DMS53 (cell line): ENCODE data around the gene ASB18.
A peak's percentile ranks its signal among the peaks of the same experiment; 100 is the strongest.

Experiments used
- DNase-seq: peaks from one replicate; lab custom pipeline; 2025; lab: John Stamatoyannopoulos, UW

ASB18 gene

GRCh38 chr2:236163471-236164200 lies 100.6 kb downstream of the ASB18 start:
- peak; percentile 49 for DNase-seq

- DNase-seq: peak; percentile 26
Measured at GRCh38 chr2:236162882-236163470, 101.2 kb downstream of the ASB18 start.

- DNase-seq: no peak
Measured at GRCh38 chr2:236162031-236162845, 102.0 kb downstream of the ASB18 start.

- no peak for DNase-seq
Measured at GRCh38 chr2:236161531-236161930, 102.7 kb downstream of the ASB18 start.

- DNase-seq: no peak
Measured at GRCh38 chr2:236161082-236161462, 103.1 kb downstream of the ASB18 start.

GRCh38 chr2:236160366-236161081 lies 103.7 kb downstream of the ASB18 start:
- no peak for DNase-seq

GRCh38 chr2:236159778-236160170 lies 104.4 kb downstream of the ASB18 start:
- DNase-seq: no peak

- no peak for DNase-seq
Measured at GRCh38 chr2:236158969-236159777, 105.0 kb downstream of the ASB18 start.

GRCh38 chr2:236157815-236158498 lies 106.2 kb downstream of the ASB18 start:
- DNase-seq: no peak

GRCh38 chr2:236157366-236157765 lies 106.8 kb downstream of the ASB18 start:
- DNase-seq: no peak

- DNase-seq: no peak
Measured at GRCh38 chr2:236156860-236157194, 107.4 kb downstream of the ASB18 start.

GRCh38 chr2:236156095-236156859 lies 107.9 kb downstream of the ASB18 start:
- no peak for DNase-seq

GRCh38 chr2:236155406-236155805 lies 108.8 kb downstream of the ASB18 start:
- DNase-seq: no peak

GRCh38 chr2:236146436-236146835 lies 117.8 kb downstream of the ASB18 start:
- no peak for DNase-seq

- DNase-seq: no peak
Measured at GRCh38 chr2:236143811-236144210, 120.4 kb downstream of the ASB18 start.
